Suprapubic skin (tissue), 4 donors: Measurements from ENCODE around the gene TMPRSS6.

Experiments used
- CTCF ChIP-seq, 2 donors: fragments of 200-600 bp in 1 of 2; fragments of 450-650 bp in 1 of 2; sonication (generic) in 1 of 2; IDR thresholded peaks; one replicate each; pipeline ENCODE4 v1.5.1; 2016 to 2019; ENCODE audit warnings: antibody characterized with exemption in 2 of 2, mild to moderate bottlenecking in 1 of 2, moderate library complexity in 1 of 2
- EP300 ChIP-seq: sonication (generic); formaldehyde crosslinking; IDR thresholded peaks from one replicate; pipeline ENCODE4 v1.6.1; 2017; ENCODE audit warnings: antibody characterized with exemption
- POLR2AphosphoS5 ChIP-seq, 3 donors: sonication (generic); formaldehyde crosslinking; IDR thresholded peaks; one replicate each; pipeline ENCODE4 v1.6.1; 2017; ENCODE audit warnings: antibody characterized with exemption in 3 of 3

- no peak for TF ChIP-seq POLR2AphosphoS5 (IDR thresholded peaks at IDR 0.05)
- no peak for TF ChIP-seq EP300
- no peak for TF ChIP-seq CTCF (IDR thresholded peaks at IDR 0.05)
These were observed 5.5 kb upstream of the TMPRSS6 start for GRCh38 chr22:37115032-37115431.
